Naive B cell (primary cell): ENCODE measurements around the gene SHB. TPM values are rescaled to one million over a fixed set of nuclear protein-coding genes. Genes with fewer than 3 reads are reported as not detected.

Experiments used
- ATAC-seq, 2 donors: fragments of 150-1000 bp; cut with Tn5 transposase; 2 replicates each; pipeline ENCODE4 v1.10.0; 2021; ENCODE audit warnings: low read depth in 2 of 2, mild to moderate bottlenecking in 2 of 2, moderate library complexity in 2 of 2
- DNase-seq: peaks from one replicate; pipeline ENCODE4 v3.0.0; 2022
- H3K27ac Mint-ChIP-seq, 6 donors: one replicate each; pipeline ENCODE4 v1.8.0; 2020 to 2022; ENCODE audit warnings: mild to moderate bottlenecking in 6 of 6, mixed read lengths in 6 of 6, moderate library complexity in 5 of 6, inconsistent platforms in 2 of 6
- H3K27me3 Mint-ChIP-seq, 3 donors: one replicate each; pipeline ENCODE4 v1.8.0; 2021 to 2022; ENCODE audit warnings: mixed read lengths in 3 of 3, mild to moderate bottlenecking in 1 of 3
- H3K36me3 Mint-ChIP-seq, 2 donors: one replicate each; pipeline ENCODE4 v1.8.0; 2020 to 2022; ENCODE audit warnings: mixed read lengths in 2 of 2, inconsistent platforms in 1 of 2, mild to moderate bottlenecking in 1 of 2
- H3K4me1 Mint-ChIP-seq, 3 donors: one replicate each; pipeline ENCODE4 v1.8.0; 2020 to 2022; ENCODE audit warnings: mixed read lengths in 3 of 3, inconsistent platforms in 1 of 3, mild to moderate bottlenecking in 1 of 3, moderate library complexity in 1 of 3
- H3K4me3 Mint-ChIP-seq, 8 donors: one replicate each; pipeline ENCODE4 v1.8.0; 2020 to 2022; ENCODE audit warnings: mild to moderate bottlenecking in 8 of 8, mixed read lengths in 8 of 8, moderate library complexity in 8 of 8, inconsistent platforms in 2 of 8
- H3K9me3 Mint-ChIP-seq, 7 donors: one replicate each; pipeline ENCODE4 v1.8.0; 2020 to 2022; ENCODE audit warnings: mixed read lengths in 7 of 7, mild to moderate bottlenecking in 5 of 7, inconsistent platforms in 2 of 7, moderate library complexity in 1 of 7
- polyA plus RNA-seq, 6 donors: library from polyadenylated mRNA; unstranded; fragments of 300-500 nt; fragmentation: Illumina TruSeq; gene quantifications; one replicate each; pipeline ENCODE4 v1.2.3, GENCODE V29; 2021; ENCODE audit warnings: low read depth in 6 of 6

SHB gene
- polyA plus RNA-seq, 6 donors from 2014 or later, result 0.17 to 0.55 (median 0.27) TPM

DNA sequence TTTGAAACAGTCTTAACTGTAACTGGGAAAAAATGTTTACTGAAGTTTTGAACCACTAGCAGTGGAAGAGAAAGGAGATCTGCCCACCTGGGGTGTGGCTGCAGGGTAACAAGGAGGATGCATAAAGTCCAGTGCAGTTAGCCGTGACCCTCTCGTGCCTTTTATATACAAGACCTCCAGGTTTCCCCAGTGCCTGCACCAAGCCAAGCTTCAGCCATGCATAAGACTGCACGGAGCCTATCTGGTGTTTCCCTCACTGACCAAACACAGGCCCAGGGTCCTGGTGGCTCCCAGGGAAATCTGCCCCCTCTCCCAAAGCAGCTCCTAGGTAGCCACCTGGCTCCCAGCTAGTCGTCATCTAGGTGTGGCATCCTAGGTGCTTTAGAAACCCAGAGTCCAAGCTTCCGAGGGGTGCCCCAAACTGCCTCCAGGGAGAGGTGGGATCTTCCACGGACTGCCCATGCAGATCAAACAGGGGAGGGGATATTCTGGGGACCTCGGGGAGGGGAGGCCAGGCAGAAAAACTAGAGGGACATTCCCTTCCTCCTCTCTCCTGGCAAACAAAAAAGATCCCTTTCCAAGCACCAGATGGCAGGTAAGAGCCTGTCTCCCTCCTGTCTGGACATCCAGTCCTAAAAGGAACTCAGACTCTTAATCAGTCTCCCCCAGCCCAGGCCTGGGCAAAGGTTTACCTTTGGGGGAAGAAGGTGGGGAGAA is 2.7 kb downstream of the SHB start:
- H3K4me1 Mint-ChIP-seq, result peaks cover 16 to 19% (median 16%) of the 10 kb centered on the region in 3 donors
- DNase-seq, result no peak
- peak overlapping the region in 7 of 8 donors; percentile 80 to 95 (median 89) for H3K4me3 Mint-ChIP-seq
- H3K36me3 Mint-ChIP-seq, result no peaks in the 10 kb centered on the region
- no peaks in the 10 kb centered on the region for H3K9me3 Mint-ChIP-seq
- peaks cover 46 to 57% (median 48%) of the 10 kb centered on the region in 3 donors for H3K27me3 Mint-ChIP-seq
- H3K27ac Mint-ChIP-seq, result peak overlapping the region in 3 of 6 donors; percentile 64 to 78 (median 74)
- no peak for ATAC-seq

DNA sequence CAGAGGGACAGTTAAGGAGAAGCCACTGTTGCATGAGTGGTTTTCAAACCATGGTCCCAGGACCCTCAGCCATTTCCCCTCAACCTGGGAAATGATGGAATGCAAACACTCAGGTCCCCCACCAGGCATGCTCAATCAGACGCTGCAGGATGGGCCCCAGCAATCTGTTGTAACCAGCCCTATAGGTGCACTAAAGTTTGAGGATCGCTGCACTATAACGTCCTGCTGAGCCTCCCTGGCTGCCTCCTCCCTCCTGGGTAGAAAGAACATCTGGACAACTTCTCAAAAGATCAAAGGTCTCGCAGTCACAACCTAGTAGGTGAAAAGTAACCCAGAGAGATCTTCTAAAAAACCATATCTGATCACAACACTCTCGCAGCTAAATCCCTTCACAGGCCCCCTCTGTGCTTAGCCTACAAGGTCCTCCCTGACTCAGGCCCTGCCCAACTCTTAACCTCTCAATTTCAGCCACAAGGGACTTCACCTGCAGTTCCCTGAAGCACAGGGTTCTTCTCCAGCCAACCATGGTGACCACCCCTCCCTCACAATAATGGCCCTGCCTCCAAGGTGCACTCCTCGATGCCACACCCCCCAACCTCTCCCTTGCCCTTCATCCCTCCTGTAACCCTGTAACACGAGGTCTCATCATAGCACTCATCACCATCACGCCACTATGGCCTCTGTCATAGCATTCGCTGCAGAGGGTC is 3.5 kb downstream of the SHB start:
- Mint-ChIP-seq H3K27me3 (peaks cover 46 to 57% (median 48%) of the 10 kb centered on the region in 3 donors), H3K4me3 (peak overlapping the region in 3 of 8 donors; percentile 7 to 89 (median 36)), H3K9me3 (no peaks in the 10 kb centered on the region), H3K27ac (peak overlapping the region in 1 of 6 donors; percentile 3), H3K36me3 (no peaks in the 10 kb centered on the region), H3K4me1 (peaks cover 16 to 19% (median 16%) of the 10 kb centered on the region in 3 donors)
- DNase-seq (no peak), ATAC-seq (no peak)

DNA sequence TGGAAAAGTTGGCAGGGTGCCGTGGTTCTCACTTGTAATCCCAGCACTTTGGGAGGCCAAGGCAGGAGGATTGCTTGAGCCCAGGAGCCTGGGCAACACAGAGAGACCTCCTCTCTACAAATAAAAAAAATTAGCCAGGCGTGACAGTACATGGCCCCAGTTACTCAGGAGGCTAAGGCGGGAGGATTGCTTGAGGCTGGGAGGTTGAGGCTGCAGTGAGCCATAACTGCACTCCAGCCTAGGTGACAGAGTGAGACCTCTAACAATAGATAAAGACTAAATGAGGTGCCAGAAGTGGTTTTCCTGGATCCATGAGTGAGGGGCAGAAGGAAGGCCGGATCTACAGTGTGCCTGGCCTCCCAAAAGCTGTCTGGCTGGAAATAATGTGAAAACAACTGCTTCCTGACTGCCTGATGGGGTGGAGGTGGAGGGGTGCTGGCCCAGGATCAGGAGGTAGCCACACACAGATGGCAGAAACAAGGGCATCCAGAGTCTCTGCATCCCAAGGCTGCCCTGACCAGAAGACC is 4.1 kb downstream of the SHB start:
- DNase-seq (no peak), ATAC-seq (no peak)
- H3K36me3 Mint-ChIP-seq, result no peaks in the 10 kb centered on the region
- peaks cover 16 to 19% (median 16%) of the 10 kb centered on the region in 3 donors for H3K4me1 Mint-ChIP-seq
- H3K27me3 Mint-ChIP-seq, result peaks cover 46 to 57% (median 48%) of the 10 kb centered on the region in 3 donors
- peak overlapping the region in 1 of 8 donors; percentile 57 for H3K4me3 Mint-ChIP-seq
- H3K27ac Mint-ChIP-seq, result no peak overlapping the region
- H3K9me3 Mint-ChIP-seq, result no peaks in the 10 kb centered on the region

DNA sequence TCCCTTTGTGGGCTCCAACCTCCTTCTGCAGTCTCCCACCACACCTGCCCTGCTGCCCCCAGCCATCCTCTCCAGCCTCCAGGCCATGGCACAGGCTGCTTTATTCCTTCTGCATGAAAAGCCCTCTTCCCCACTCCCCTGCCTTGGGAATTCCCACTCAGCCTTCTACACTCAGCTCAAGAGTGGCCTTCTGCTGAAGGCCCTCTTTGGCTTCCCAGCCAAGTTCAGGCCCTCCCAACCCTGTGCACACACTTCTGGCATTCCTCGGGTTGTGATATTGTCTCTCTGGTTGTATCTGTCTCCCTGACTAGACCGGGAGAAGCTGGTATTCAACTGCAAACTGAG is 5.7 kb downstream of the SHB start:
- H3K27ac Mint-ChIP-seq, result no peak overlapping the region
- peaks cover 46 to 67% (median 60%) of the 10 kb centered on the region in 3 donors for H3K27me3 Mint-ChIP-seq
- no peak overlapping the region for H3K4me3 Mint-ChIP-seq
- H3K36me3 Mint-ChIP-seq, result no peaks in the 10 kb centered on the region
- ATAC-seq (no peak), DNase-seq (no peak)
- H3K9me3 Mint-ChIP-seq, result no peaks in the 10 kb centered on the region
- H3K4me1 Mint-ChIP-seq, result peaks cover 21 to 22% (median 21%) of the 10 kb centered on the region in 3 donors

DNA sequence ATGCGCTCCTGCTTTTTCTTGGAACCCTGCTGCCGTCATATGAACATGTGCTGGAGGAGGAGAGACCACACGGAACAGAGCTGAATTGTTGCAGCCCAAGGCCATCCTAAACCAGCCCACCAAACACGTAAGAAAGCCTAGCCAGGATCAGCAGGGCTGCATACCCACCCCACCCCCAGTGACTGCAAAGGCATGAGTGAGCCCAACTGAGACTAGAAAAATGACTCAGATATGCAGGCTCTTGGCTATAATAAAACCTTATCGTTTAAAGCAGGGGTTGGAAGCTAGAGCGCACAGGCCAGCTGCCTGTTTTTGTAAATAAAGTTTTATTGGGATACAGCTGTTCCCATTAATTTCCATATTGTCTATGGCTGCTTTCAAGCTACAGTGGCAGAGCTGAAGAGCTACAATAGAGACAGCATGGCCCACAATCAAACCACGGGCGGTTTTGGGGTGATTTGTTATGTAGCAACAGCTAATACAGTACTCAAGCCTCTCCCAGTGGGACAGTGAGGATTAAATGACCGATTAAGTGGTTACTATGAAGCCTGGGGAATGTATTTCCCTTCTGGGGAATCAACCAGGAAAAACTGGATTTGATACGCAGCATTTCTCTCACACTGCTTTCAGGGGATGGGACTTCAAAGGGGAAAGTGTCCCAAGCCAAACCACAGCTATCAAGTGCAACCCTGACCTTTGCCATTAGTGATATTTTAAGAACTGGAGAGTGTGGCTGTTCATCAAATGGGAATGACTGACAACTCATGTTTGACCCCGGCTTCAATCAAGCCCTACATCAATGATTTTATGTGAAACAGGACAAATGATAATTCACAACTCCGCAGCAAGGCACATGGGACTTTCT is 6.3 kb downstream of the SHB start:
- peaks cover 47 to 73% (median 59%) of the 10 kb centered on the region in 3 donors for H3K27me3 Mint-ChIP-seq
- no peak for DNase-seq
- no peaks in the 10 kb centered on the region for H3K36me3 Mint-ChIP-seq
- no peak for ATAC-seq
- peaks cover 24 to 27% (median 25%) of the 10 kb centered on the region in 3 donors for H3K4me1 Mint-ChIP-seq
- no peaks in the 10 kb centered on the region for H3K9me3 Mint-ChIP-seq
- no peak overlapping the region for H3K27ac Mint-ChIP-seq
- no peak overlapping the region for H3K4me3 Mint-ChIP-seq

DNA sequence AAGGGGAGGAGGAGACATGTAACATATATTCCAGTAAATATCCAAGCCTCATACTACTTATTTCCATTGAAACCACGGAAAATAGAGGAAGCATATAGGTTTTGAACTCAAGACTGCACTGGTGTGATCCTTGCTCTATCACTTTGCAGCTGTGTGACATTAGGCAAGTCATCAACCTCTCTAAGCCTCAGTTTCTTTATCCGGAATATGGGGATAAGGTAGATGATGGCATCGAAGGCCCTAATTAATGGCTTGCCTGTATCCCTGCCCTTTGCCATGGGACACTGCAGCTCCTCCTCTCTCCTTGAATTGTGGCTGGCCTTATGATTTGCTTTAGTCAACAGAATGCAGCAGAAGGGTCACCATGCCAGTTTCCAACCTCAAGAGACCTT is 6.9 kb downstream of the SHB start:
- no peak for DNase-seq
- no peak for ATAC-seq
- H3K36me3 Mint-ChIP-seq, result no peaks in the 10 kb centered on the region
- peaks cover 45 to 67% (median 53%) of the 10 kb centered on the region in 3 donors for H3K27me3 Mint-ChIP-seq
- peaks cover 21 to 26% (median 22%) of the 10 kb centered on the region in 3 donors for H3K4me1 Mint-ChIP-seq
- H3K4me3 Mint-ChIP-seq, result no peak overlapping the region
- H3K27ac Mint-ChIP-seq, result no peak overlapping the region
- H3K9me3 Mint-ChIP-seq, result no peaks in the 10 kb centered on the region

DNA sequence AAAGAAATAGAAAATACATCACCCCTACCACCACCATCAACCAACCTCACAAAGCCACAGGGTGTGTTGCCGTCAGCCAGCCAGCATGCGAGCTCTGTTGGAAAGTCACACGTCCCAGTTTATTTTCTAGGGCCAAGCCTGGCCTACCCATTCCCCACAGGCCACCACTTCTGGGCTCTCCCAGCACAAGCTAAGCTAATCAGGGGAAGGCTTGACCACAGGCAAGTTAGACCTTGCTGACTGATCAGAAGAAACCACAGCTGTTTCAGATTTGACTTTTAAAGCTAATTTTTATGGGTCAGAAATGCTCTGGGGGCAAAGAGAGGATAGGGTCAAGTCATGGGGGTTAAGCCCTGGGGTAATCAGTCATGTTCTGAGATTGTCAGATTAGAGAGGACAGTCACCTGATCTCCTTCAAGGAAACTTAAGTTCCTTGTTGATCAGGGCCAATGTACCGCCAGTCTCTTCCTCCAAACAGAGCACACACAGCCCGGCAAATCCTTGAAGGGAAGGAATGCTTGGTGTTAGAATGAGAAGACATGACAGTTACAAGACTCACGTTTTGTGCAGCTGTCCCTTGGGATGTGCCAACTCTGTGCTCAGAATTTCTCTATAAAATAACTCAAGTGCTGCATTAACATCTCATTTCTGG is 7.6 kb downstream of the SHB start:
- Mint-ChIP-seq H3K4me3 (no peak overlapping the region), H3K4me1 (peaks cover 15 to 20% (median 16%) of the 10 kb centered on the region in 3 donors)
- no peak for ATAC-seq

DNA sequence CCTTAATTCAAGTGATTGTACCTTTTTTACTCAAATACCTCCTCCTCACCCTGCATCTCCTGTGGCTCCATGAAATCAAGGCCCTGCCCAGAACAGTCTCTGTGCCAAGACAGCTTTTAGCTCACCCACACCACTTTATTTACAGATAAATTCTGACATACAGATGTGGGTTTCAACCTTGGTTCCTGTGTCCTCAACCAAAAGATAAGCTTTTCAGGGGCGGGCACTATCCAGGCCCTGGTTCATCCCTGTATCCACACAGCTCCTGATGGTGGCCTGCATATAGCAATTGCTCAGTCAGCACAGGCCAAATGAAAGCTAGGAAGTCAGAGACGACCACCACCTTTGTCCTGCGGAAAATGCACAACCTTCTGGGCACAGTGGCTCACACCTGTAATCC is 8.3 kb downstream of the SHB start:
- H3K4me1 Mint-ChIP-seq, result peaks cover 14 to 17% (median 15%) of the 10 kb centered on the region in 3 donors
- no peak overlapping the region for H3K27ac Mint-ChIP-seq
- no peaks in the 10 kb centered on the region for H3K9me3 Mint-ChIP-seq
- H3K4me3 Mint-ChIP-seq, result no peak overlapping the region
- DNase-seq (no peak), ATAC-seq (no peak)
- peaks cover 36 to 56% (median 42%) of the 10 kb centered on the region in 3 donors for H3K27me3 Mint-ChIP-seq
- no peaks in the 10 kb centered on the region for H3K36me3 Mint-ChIP-seq

More for the DNA sequence above, 7.6 kb downstream of the SHB start:
- Mint-ChIP-seq H3K27ac (no peak overlapping the region), H3K27me3 (peaks cover 40 to 60% (median 47%) of the 10 kb centered on the region in 3 donors), H3K36me3 (no peaks in the 10 kb centered on the region), H3K9me3 (no peaks in the 10 kb centered on the region)
- no peak for DNase-seq

DNA sequence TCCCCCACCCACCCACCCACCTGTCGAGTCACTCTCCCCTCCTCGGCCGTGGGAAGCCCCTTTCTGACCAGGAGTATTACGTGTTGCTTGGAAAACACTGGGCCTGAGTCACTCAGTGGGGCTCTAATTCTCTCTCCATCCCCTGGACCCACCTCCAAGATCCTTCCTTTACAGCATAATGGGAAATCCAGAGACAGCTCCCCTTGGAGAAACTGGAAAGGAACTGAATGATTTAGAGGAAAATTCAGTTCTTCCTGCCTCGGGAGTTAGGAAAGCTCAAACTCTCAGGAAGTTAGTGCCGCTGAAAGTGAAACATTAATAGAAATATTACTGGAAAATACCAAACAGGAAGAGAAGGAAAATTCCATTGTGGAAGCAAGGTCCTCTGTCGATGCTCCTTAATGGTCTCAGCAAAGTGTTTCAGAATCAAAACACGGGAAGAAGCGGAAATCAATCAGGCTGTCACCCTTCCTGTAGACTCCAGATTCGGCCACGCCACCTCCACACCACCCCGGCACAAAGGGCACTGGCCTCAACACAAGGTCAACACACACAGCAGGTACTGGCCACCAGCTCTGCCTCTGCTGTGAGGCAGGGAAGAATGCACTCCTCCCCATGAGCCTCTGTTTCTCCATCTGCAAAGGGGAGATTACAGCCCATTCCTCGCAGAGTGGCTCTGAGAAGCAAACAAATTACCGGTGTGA is 9.6 kb downstream of the SHB start:
- no peak overlapping the region for H3K4me3 Mint-ChIP-seq
- H3K4me1 Mint-ChIP-seq, result peaks cover 14 to 17% (median 15%) of the 10 kb centered on the region in 3 donors
- H3K27ac Mint-ChIP-seq, result no peak overlapping the region
- no peak for DNase-seq
- H3K36me3 Mint-ChIP-seq, result no peaks in the 10 kb centered on the region
- H3K9me3 Mint-ChIP-seq, result no peaks in the 10 kb centered on the region
- peaks cover 30 to 56% (median 38%) of the 10 kb centered on the region in 3 donors for H3K27me3 Mint-ChIP-seq
- no peak for ATAC-seq

DNA sequence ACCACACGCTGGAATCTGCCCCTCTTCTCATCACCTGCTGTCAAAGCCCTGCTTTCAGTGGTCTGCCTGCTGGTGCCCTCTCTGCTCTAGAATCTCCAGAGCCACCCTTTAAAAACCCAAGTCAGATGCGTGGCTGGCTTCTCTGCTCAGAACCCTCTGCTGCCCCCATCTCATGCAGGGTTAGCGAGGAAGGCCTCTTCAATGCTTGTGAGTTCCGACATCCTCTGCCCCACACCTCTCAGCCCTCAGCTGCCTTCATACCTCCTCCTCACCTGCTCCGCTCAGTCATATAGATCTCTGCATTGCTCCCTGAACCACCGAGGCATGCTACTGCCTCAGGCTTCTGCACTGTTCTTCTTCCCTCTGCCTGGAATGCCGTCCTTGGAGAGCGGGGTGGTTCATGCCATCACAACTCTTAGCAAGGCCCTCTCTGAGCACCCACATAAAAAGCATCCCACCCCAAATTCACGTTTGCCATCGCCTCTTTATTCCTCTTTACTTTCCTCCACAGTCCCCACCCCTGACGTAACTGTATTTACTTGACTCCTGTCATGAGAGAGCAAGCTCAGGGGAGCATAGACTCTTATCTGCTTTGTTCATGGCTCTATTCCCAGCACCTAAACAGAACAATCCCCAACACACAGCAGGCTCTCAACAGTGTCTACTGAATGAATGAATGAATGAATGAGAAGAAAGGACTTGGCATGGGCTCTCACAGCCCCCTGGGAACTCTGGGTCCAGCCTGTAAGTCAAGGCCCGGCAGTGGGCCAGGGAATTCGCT is 10.4 kb downstream of the SHB start:
- H3K4me1 Mint-ChIP-seq, result peaks cover 14 to 17% (median 15%) of the 10 kb centered on the region in 3 donors
- peak overlapping the region in 1 of 8 donors; percentile 1 for H3K4me3 Mint-ChIP-seq
- ATAC-seq (no peak), DNase-seq (no peak)
- peak overlapping the region in 1 of 6 donors; percentile 45 for H3K27ac Mint-ChIP-seq
- peaks cover 29 to 56% (median 41%) of the 10 kb centered on the region in 3 donors for H3K27me3 Mint-ChIP-seq
- H3K36me3 Mint-ChIP-seq, result no peaks in the 10 kb centered on the region
- no peaks in the 10 kb centered on the region for H3K9me3 Mint-ChIP-seq

DNA sequence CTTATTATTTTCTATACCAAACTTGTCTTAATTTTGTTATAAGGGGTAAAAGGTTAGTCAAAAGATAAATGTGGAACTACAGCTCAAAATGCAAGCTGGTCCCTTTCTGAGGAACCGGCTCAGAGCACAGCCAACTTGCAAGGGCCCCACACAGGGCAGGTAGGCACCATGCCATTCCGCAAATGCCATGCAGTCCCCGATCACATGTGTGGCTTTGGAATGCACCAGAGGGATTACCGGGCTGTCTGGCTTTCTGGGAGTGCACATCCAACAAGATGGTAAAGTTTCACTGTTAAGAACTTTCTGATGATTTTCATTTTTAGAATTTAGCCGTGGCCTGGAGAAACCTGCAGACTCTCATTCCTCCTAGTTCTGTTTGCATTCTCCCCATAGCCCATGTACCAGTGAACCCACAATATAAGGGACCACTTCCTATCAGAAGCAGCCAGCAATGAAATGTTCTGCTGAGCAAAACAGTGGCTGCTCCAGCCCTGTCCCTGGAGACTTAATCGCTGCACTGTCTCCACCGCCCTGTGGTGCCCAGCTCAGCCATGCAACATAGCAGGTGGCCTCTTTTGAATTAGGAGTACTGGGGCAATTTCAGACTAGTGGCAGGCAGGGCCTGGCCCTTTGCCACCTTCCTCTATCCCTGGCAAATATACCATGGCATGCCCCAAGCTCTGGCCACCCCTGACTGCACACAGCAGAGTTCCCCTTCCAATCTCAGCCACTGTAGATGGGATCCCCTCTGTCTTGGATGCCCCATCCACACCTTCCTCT is 11.4 kb downstream of the SHB start:
- Mint-ChIP-seq H3K9me3 (no peaks in the 10 kb centered on the region), H3K4me3 (no peak overlapping the region), H3K4me1 (peaks cover 14 to 17% (median 15%) of the 10 kb centered on the region in 3 donors), H3K36me3 (no peaks in the 10 kb centered on the region), H3K27ac (peak overlapping the region in 1 of 6 donors; percentile 71), H3K27me3 (peaks cover 23 to 58% (median 46%) of the 10 kb centered on the region in 3 donors)
- peak; percentile 61 to 62 for ATAC-seq
- no peak for DNase-seq
